GM19328 (cell line): Measurements from ENCODE around the gene SPACA7.

Source experiments
- ATAC-seq: cut with Tn5 transposase; IDR thresholded peaks from one replicate; pipeline ENCODE4 v1.9.1; 2021; ENCODE audit warnings: mild to moderate bottlenecking, moderate library complexity; ENCODE audit not compliant: unreplicated experiment

Gene SPACA7

DNA sequence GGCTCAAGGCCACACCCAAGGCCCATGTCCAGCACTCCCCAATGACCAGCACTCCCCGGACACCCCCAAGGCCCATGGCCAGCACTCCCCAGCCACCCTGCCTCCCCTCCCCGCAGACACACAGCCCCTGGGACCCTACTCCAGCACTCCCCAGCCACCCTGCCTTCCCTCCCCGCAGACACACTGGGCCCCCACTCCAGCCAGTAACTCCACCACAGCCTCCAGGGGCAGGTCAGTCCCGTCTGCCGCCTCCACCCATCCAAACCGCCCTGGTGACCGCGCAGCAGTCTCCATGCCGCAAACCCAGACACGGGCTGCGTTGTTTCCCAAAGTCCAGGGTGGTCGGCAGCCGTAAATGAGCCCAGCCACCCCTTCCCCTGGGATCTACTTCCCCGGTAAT lies 70.7 kb downstream of the SPACA7 start:
- ATAC-seq = no peak

DNA sequence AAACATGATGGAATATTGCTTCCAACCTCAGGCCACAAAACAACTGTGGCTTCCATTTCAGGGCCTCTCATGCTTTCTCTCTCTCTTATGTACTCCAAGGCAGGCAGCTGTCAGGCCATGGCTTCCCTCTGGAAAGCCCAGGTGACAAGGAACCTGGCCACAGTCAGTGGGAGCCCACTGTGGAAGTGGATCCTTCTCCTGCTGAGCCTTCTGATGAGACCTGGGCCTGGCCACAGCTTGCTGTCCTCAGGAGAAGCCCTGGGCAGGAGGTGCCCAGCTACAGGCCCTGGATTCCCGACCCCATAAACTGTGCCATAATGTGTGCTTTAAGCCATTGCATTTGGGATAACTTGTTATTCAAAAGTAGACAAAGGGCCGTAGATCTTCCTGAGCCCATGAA lies 71.2 kb downstream of the SPACA7 start:
- no peak for ATAC-seq

DNA sequence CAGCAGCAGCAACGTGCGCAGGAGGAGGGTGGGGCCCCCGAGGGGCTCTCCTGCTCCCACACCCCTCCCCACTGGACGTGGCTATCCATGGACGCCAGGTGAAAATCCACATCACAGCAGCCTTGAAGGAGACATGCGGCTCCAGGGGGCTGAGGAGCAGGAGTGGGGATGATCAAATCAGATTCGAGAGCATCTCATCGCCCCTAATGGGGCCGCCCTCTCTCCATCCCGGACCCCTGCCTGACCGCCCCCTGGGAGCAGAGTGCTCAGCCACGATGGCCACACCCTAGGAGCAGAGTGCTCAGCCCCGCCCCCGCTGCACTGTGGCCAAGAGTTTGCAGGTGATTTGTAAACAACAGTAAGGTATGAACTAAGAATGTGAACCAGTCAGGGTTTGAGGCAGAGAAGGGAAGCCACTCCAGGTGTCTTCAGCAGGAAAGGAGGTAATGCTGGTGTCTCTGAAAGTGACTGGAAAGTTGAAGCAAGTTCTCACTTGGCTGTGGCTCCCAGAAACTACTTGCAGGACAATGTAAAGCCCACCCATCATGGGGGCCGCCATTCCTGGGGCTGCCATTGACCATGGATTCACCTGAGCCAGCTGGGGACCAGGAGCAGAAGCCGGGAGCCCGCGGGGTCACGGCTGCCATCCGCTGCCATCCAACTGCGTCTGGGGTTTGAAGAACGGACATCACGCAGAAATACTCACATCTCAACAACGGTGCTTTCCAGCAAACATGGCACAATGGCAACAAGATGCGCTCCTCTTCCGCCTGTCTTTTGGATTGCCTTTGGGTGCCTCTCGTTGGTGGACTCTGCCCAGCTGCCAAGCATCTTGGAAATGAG lies 71.8 kb downstream of the SPACA7 start:
- no peak for ATAC-seq

DNA sequence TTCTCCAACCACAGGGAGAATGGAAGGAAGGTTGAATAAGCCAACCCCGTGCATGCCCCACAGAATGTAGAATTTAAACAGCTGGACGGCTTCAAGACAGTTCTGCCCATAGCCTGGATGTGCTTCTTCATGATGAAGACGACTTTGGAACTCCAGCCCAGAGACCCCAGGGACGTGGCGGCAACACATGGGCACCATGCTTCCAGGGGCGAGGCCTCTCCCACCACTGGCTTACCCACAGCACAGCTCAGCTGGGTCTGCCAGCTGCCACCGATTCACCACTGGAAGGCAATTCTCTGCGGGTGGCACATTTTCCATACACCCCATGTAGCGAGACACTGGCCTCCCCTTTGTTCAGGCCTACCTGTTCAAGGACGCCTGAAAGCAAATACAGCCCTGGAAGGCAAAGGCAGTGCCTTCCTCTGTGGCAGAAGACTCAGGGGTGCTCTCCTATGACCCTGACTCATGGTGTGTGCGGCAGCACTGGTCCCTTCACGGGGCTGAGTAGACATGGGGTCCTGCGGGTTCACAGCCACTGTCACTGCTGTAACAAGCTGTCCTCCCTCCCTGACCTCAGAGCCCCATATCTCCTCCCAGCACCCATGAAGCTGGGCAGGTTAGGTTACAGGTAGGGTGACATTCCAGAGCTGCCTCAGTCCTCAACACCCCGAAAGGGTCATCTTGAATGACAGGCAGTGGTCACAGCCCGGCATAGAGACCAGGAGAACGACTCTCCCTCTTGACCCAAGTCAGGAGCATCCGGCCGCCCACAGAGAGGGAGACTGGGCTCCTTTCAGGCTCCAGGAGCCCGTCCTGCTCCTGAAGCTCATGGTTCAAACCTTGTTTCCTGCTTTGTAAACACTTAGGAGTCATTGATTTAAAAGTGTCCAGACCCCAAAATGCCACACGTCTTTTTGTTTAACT lies 72.7 kb downstream of the SPACA7 start:
- no peak for ATAC-seq

DNA sequence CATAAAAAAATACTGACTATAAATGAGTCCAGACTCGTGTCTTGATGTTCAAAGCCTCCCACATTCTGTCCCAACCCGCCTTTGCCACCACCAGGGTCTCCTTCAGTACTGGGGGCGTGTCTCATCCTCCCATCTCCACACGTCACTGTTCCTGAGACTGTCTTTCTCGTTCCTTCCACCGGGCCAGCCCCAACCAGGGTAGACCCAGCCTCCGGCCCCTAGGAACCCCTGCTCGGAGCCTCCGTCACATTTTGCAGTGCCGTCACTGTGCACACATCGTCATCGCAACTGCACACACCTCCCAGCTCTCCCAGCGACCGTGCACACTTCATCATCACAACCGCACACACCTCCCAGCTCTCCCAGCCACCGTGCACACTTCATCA lies 73.4 kb downstream of the SPACA7 start:
- ATAC-seq = no peak

DNA sequence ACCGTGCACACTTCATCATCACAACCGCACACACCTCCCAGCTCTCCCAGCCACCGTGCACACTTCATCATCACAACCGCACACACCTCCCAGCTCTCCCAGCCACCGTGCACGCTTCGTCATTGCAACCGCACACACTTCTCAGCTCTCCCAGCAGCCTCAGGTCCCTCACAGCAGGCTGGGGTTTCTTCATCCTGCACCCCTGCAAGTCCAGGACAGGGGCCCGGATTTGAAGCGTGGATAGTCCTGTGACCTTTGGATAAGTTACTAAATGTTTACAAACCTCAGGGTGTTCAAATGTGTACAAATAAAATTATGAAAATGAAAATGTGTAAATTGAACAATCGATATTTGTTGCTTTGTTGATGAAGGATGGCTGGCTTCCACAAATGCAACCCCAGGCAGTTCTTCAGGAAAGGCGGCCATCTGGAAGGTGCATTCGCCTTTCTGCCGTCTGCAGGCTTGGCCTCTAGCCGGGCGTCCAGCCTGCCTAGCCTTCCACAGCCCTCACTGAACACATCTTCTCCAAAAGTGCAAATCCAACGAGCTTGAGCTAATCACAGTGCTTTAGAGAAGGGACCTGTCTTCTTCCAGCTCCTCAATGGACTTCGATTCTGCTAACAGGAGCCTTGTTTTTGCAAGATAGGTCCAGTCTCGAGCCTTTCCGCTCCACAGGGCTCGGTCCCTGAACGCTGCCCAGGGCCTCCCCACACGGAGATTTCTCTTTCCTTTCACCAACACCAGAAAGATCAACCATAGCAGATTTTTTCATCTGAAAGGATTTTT lies 74.2 kb downstream of the SPACA7 start:
- ATAC-seq = no peak

DNA sequence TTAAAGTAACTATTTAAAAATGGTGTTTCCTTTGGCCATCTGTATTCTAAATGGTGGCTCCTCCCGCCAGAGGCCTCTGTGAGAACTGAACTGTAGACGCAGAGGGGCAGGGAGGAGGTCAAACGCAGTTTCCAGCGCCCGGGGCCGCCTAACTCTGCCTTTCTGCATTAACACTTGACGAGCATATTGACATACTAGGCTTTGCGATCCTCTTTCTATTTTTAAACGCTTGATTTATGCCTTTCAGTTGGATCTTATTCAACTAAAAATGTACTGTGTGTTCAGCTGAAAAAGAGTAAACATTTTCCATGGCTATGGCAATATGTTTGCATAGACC lies 74.7 kb downstream of the SPACA7 start:
- no peak for ATAC-seq

DNA sequence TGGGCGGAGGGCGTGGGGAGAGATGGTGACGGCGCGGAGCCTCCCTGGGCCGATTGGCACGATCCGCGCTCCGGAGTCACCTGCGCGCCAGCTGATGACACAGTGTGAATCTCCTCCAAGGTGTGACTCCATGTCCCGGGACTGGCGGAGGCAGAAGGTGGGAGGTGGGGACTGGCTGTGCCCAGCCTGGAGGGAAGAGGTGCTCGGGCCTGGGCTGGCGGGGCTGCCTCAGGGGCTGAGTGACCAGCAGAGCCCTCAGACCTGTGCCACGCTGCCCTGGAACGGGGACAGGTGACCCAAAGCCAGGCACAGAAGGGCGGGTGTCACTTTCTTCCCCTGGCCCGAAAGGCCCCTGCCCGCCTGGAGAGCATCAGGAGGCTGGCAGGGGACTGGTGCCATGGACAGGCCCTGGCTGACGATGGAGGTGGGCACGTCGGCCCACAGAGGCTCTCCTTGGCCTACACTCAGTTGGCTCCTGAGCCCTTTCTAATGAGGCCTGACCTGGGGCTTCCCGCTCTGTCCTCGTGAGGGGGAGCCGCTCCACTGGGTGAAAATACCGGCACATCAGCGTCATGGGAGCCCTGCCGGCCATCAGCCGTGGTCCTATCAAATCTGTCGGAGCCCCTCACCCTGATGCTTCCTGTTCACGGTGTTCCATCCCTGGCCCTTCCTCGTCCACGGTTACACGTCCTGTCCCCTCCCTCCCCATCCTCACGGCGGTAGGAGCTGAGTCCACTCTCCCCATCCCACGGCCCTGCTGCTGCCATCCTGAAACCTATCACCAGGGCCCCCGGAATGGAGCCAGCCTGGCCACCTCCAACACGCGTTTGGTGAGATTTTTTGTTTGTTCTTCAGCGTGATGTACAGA lies 75.6 kb downstream of the SPACA7 start:
- no peak for ATAC-seq

DNA sequence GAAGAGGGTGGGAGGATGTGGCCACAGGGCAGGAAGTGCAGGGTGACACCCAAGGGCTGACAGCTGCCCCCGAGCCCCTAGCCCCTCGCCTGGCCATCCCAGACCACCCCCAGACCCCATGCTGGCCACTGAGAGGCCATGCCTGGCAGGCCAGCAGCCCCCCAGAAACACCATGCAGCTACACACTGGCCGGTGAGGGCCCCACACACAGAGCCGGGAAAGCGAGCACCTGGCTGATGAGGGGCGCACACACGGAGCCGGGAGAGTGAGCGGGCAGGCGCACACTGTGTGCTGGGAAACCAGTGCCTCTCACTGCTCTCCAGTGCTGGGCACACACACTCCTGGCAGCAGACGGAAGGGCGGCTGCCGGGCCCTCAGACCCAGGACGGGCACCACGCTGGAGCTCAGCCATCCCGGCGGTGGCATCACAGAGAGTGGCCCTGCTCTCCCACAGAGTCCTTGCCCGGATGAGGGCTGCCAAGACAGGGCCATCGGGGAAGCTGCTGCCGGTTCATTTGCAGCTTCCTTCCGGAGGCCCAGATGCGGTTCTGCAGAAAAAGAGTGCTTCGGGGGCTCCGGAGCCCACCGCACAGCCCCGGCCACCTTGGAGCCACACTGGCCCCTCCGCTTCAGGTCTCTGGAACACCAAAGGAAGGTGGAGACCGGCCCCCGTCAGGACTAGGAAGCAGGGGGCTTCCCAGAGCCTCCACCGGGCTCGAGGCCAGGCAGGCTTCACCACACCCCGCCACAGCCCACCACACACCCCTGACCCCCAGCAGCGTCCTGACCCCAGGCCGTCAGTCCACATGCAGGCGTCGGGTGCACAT lies 76.4 kb downstream of the SPACA7 start:
- no peak for ATAC-seq

DNA sequence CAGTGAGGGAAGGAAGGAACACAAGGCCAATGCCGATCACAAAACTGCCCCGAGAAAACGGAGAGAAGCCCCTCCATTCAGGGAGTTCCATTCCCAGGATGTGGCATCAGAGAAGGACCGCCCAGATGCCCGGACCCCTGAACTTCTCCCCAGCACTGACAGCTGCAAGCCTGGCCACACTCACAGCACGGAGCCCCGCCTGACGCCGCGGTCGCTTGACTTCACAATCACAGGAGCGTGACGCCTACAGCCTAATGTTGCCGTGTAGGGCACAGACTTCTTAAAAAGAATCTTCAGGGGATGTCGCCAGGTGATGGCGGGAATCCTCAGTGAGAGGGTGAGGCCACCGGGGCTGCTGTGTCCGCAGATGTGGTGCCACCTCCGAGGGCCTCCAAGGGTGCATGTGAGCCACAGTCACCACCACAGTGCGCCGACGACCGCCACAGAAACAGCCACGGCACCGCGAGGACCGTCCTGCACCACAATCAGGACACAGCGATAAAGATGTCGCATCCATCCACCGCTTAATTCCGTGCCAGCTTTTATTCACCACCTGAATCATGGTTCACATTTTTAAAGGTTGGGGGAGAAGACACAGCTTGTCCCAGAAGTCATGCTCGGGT lies 77.2 kb downstream of the SPACA7 start:
- no peak for ATAC-seq

DNA sequence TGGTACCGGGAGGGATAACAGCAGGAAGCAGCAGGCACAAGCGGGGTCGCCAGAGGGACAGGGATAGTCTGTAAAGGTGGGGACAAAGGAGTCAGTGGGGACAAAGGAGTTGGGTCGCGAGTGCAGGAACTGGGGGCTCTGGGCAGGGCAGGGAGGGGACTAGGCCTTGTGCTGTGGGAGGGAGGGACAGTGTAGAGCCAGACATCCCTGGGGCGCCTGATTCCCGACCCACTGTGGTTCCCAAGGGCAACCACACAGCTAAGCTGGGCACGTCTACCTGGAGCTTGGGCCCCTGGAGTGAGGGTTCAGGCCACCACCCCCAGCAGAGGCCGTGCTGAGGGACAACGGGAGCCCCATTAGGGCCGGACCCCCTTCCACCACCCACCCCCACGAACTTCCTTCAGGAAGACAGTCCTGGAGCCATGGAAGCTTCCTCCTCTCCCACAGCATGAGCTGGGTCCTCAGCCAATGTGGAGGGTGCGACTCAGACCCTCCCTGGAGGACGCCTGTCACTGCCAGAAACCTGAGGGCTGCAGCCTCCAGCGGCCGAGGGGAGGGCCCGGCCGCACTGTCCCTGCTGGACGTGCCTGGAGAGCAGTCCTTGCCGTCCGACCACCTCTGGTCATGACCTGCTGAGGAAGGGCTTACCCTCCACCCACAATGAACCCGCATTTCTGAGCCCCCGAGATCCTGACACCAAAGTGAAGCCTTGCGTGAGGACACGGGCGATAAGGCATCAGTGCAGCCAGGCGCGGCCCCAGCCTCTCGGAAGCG lies 77.9 kb downstream of the SPACA7 start:
- ATAC-seq = no peak

DNA sequence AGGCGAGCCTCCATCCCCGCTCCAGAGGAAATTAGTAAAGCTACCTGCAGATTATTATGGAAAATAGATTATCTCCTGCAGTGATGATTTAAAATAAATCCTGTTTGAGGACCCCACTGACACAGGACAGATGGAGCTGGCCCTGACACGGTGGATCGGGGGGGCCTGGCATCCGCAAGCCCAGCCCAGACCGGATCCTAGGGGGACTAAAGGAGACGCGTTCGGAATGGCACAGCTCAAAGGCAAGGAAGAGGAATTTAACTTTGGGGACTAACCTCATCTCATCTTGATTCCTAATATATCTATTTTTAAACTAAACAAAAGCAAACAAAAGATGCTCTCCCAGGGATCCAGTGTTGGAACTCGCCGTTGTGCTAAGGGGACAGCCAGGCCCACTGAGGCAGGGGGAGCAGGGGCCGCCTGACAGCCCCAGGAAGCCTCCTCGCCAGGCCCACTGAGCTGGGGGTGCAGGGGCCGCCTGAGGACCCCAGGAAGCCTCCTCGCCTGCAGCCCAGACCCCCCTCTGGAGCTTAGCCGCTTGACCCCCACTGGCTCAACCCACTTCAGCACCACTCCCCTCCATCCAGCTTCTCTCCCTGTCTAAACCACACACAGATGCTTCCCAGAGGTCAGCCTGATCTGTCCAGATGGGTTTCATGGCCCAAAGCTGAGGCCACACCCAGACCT lies 78.6 kb downstream of the SPACA7 start:
- ATAC-seq = no peak

DNA sequence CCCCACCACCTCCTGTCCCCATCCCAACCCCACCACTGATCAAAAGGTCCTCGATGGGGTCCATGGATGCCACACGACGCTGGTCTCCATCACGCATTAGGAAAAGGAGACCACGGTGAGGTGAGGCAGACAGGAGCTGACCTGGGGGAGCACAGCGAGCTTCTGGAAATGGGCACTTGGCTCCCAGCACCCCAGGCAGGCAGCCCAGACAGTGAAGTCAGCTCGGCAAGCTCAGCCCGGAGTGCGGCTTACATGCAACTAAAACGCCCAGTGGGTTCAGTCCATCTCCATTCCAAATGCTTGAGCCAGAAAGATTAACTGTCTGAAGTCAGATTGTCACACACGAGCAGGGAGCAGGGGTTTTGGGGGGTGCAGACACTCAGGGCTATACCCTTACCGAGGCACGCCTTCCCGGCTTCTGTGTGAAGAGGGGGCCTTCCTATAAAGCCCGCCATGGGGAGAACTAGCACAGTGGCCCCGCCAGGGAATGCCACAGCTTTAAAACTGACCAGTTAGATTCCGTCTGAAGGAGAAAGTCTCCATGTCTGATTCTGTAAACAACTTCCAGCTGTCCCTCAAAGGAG lies 79.4 kb downstream of the SPACA7 start:
- ATAC-seq = no peak

DNA sequence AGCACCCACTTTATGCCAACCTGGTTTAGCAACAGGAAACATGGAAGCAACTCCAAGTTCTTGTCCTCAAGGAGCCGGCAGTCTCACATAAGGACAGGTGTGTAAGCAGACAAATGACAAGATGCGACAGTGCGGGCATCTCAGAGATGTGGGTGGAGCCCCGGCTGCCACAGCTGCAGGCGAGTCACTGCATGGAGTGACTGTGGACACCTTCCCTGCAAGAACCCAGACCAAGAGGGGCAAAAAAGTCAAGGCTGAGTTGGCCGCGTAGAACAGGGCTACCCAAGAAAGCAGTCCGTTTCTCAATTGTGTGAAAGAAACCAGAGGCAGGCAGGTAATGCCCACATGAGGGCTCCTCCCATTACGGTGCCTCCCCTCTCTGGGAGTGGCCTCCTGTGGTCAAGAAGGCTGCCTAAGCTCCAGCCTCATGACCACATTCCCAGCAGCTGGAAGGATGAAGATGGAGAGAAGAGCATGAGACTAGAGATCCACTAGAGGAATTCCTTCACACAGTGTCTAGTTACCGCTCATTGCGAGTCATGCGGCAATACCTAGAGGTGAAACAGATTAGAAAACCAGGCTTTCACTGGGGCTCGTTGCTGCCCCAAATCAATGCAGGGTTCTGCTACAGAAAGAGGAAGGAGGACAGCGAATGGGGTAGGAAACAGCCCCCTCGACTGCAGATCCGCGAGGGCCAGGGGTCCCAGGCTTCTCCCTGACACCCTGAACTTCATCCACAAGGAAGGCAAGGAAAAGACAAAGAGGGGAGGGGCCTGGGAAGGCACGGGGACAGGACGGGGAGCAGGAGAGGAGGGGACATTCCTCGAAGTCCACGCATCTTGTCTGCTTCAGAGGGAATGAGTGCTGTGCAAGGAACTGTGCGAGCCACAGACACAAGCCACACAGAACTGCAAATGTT lies 80.2 kb downstream of the SPACA7 start:
- no peak for ATAC-seq

DNA sequence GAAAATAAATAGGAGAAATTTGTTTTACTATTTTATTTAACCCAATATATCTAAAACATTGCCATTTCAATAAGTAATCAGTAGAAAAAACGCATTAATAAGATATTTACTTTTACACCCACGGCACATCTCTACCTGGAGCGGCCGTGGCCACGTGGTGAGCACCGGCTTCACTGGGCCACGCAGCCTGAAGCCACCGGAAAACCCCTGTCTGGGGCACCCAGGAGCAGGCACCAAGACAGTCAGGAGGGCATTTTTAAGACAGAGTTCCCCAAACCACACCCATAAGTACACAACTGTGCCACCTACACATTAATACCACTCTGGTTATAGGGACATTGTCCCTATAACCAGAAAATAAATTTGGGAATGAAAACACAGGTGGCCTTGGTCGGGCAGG lies 80.9 kb downstream of the SPACA7 start:
- ATAC-seq = no peak

DNA sequence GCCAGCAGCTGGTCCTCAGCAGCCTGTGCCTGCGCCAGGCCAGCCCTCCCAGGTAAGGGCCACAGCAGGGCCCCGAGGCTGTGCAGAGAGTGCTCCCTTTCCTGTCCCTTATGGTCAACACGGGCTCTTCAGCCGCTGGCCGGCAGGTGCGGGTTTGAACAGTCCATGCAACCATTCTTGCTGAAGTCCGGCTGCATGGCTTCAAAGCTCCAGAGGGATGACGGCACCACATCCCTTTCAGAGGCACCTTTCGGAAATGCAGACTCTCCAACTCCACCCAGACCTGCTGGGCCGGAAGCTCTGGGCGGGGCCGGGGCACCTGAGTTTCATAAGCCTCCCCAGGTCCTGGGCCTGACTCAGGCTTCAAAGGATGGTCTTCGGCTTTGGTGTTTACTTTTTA lies 81.3 kb downstream of the SPACA7 start:
- no peak for ATAC-seq
